IMR-90 (cell line): Measurements from ENCODE around the gene MYO1D. TPM values are rescaled to one million over a fixed set of nuclear protein-coding genes. Genes with fewer than 3 reads are reported as not detected.
"Not testable (repeated sequence)": the region's sequence is repeated elsewhere in the genome, so short reads cannot be mapped to it uniquely, and the experiment has no call there.

Source experiments
- ATAC-seq: fragments of 200-7000 bp; cut with Tn5 transposase; 2 replicates; pipeline ENCODE4 v1.9.1; 2020; ENCODE audit warnings: low read depth, mild to moderate bottlenecking, moderate library complexity
- BruUV-seq: library from RNA; stranded (reverse); fragments of 400-500 nt; replicated peaks from 2 replicates; lab custom pipeline; 2021; lab: Mats Ljungman, UMichigan
- CTCF ChIA-PET: fragments of 300-600 bp; formaldehyde crosslinking; extraction: SDS; loops from one replicate; lab custom pipeline; 2021; ENCODE audit warnings: antibody characterized with exemption; lab: Yijun Ruan, JAX
- POLR2A ChIA-PET: fragments of 300-600 bp; sonication (Branson Sonifier 250); formaldehyde crosslinking; loops from one replicate; lab custom pipeline; 2022; ENCODE audit warnings: antibody characterized with exemption; ENCODE audit not compliant: unreplicated experiment; lab: Charles Lee
- DNase-seq: peaks from one replicate; pipeline ENCODE4 v3.0.0; 2013
- H2AFZ ChIP-seq: replicated peaks from 2 replicates; pipeline ENCODE3; 2013; ENCODE audit warnings: low read length, mild to moderate bottlenecking; ENCODE audit not compliant: poor library complexity
- H2AK5ac ChIP-seq: 2 replicates; pipeline ENCODE4 v1.6.1; 2013; ENCODE audit warnings: low read depth, low read length, inconsistent platforms
- H2AK9ac ChIP-seq: replicated peaks from 2 replicates; pipeline ENCODE3; 2013; ENCODE audit warnings: mild to moderate bottlenecking, low read depth, low read length, moderate library complexity; ENCODE audit not compliant: poor library complexity
- H2BK120ac ChIP-seq: 2 replicates; pipeline ENCODE4 v1.6.1; 2013; ENCODE audit warnings: low read depth, low read length, inconsistent platforms
- H2BK15ac ChIP-seq: 3 replicates; pipeline ENCODE4 v1.6.1; 2013; ENCODE audit warnings: low read depth, low read length, inconsistent platforms
- H2BK20ac ChIP-seq: 2 replicates; pipeline ENCODE4 v1.6.1; 2013; ENCODE audit warnings: low read depth, mild to moderate bottlenecking, inconsistent platforms, low read length, moderate library complexity
- H2BK5ac ChIP-seq: 2 replicates; pipeline ENCODE4 v1.6.1; 2013; ENCODE audit warnings: mild to moderate bottlenecking, low read depth, low read length, inconsistent platforms; ENCODE audit not compliant: poor library complexity, severe bottlenecking
- H3K14ac ChIP-seq: replicated peaks from 2 replicates; pipeline ENCODE4 v1.6.1; 2013; ENCODE audit warnings: low read depth, low read length, inconsistent platforms
- H3K18ac ChIP-seq: 2 replicates; pipeline ENCODE4 v1.6.1; 2013; ENCODE audit warnings: low read depth, low read length, control low read depth
- H3K23ac ChIP-seq: 2 replicates; pipeline ENCODE4 v1.6.1; 2013; ENCODE audit warnings: low read depth, low read length, inconsistent platforms
- H3K27ac ChIP-seq: 2 replicates; pipeline ENCODE4 v1.5.1; 2013; ENCODE audit warnings: mild to moderate bottlenecking, control low read depth, low read length; ENCODE audit not compliant: insufficient read depth
- H3K27me3 ChIP-seq: 2 replicates; pipeline ENCODE4 v1.6.1; 2013; ENCODE audit warnings: low read length; ENCODE audit not compliant: control insufficient read depth, insufficient read depth
- H3K36me3 ChIP-seq: 2 replicates; pipeline ENCODE4 v1.6.1; 2013; ENCODE audit warnings: low read length, mixed read lengths; ENCODE audit not compliant: control insufficient read depth, insufficient read depth
- H3K4ac ChIP-seq: 2 replicates; pipeline ENCODE4 v1.6.1; 2013; ENCODE audit warnings: low read depth, low read length, inconsistent platforms
- H3K4me1 ChIP-seq: 2 replicates; pipeline ENCODE4 v1.6.1; 2013; ENCODE audit warnings: low read length, mixed read lengths; ENCODE audit not compliant: control insufficient read depth, insufficient read depth
- H3K4me2 ChIP-seq: 2 replicates; pipeline ENCODE4 v1.6.1; 2013; ENCODE audit warnings: low read depth, mild to moderate bottlenecking, control low read depth, low read length, moderate library complexity
- H3K4me3 ChIP-seq: 2 replicates; pipeline ENCODE4 v1.5.1; 2013; ENCODE audit warnings: low read depth, mild to moderate bottlenecking, control low read depth, low read length, moderate library complexity; ENCODE audit not compliant: insufficient read depth
- H3K56ac ChIP-seq: 2 replicates; pipeline ENCODE4 v1.6.1; 2013; ENCODE audit warnings: low read length, inconsistent platforms; ENCODE audit not compliant: insufficient read depth; ENCODE audit errors: extremely low read depth
- H3K79me1 ChIP-seq, 2 experiments: 2 replicates each; pipeline ENCODE4 v1.6.1; 2013; ENCODE audit warnings: low read length in 2 of 2, inconsistent platforms in 1 of 2, low read depth in 1 of 2
- H3K9ac ChIP-seq: 2 replicates; pipeline ENCODE4 v1.6.1; 2013; ENCODE audit warnings: low read depth, low read length, control low read depth
- H3K9me1 ChIP-seq: 2 replicates; pipeline ENCODE4 v1.6.1; 2013; ENCODE audit warnings: low read length, inconsistent platforms; ENCODE audit not compliant: insufficient read depth
- H3K9me3 ChIP-seq: 2 replicates; pipeline ENCODE4 v1.6.1; 2013; ENCODE audit warnings: low read length; ENCODE audit not compliant: control insufficient read depth, insufficient read depth
- H4K20me1 ChIP-seq: 2 replicates; pipeline ENCODE4 v1.6.1; 2013; ENCODE audit warnings: low read length, inconsistent platforms; ENCODE audit not compliant: insufficient read depth
- H4K5ac ChIP-seq: 2 replicates; pipeline ENCODE4 v1.6.1; 2013; ENCODE audit warnings: mild to moderate bottlenecking, low read depth, low read length, control low read depth
- H4K8ac ChIP-seq, 2 experiments: 2 replicates each; pipeline ENCODE4 v1.6.1; 2013; ENCODE audit warnings: low read depth in 2 of 2, low read length in 2 of 2, control low read depth in 1 of 2, inconsistent platforms in 1 of 2
- H4K91ac ChIP-seq: 2 replicates; pipeline ENCODE4 v1.6.1; 2013; ENCODE audit warnings: low read depth, low read length, inconsistent platforms; ENCODE audit not compliant: insufficient read depth
- WGBS, 2 experiments: methylation state at CpG; one replicate each; pipeline versions ENCODE4 v1.1.5 to v1.1.7; 2013; ENCODE audit warnings: missing lambda C conversion rate in 2 of 2; ENCODE audit not compliant: insufficient read length in 1 of 2; ENCODE audit errors: extremely low coverage in 2 of 2; 5-methylcytosine and 5-hydroxymethylcytosine counted together
- dilution Hi-C: fragments of 300-500 bp; cut with HindIII; formaldehyde crosslinking; loops from one replicate; pipeline ENCODE4 v1.14.3; 2018; ENCODE audit warnings: low sequenced_read_pairs; ENCODE audit not compliant: unreplicated experiment
- in situ Hi-C: fragments of 300-500 bp; cut with MboI; formaldehyde crosslinking; loops from 3 replicates; pipeline ENCODE4 v1.14.3; 2019; ENCODE audit warnings: low sequenced_read_pairs, inconsistent platforms, mixed read lengths
- intact Hi-C: fragments of 100-400 bp; cut with micrococcal nuclease; formaldehyde crosslinking; loops from 2 replicates; pipeline ENCODE4 v1.10.0; 2022
- polyA plus RNA-seq, 3 experiments: library from polyadenylated mRNA; depleted of rRNA; stranded (reverse); fragments of >200 nt; gene quantifications; 2 replicates each; pipeline ENCODE4 v1.2.3, GENCODE V29; 2012; ENCODE audit warnings: low replicate concordance in 1 of 3
- total RNA-seq: library from RNA; depleted of rRNA; stranded (reverse); fragments of >200 nt; gene quantifications from 2 replicates; pipeline ENCODE4 v1.2.3, GENCODE V29; 2012

MYO1D gene
- total and polyA plus RNA-seq, 2 of the 4 experiments (the other 2 are of a cell fraction) = 0.63 to 0.90 TPM

- H3K4me2 ChIP-seq, intact Hi-C loops, H3K27ac ChIP-seq, BruUV-seq, H3K18ac ChIP-seq, H3K4ac ChIP-seq, H3K14ac ChIP-seq, H3K56ac ChIP-seq, H3K4me1 ChIP-seq, POLR2A ChIA-PET, H4K20me1 ChIP-seq, H4K5ac ChIP-seq, H3K36me3 ChIP-seq, H3K9me3 ChIP-seq, H2BK20ac ChIP-seq, H2AK9ac ChIP-seq, H3K9ac ChIP-seq, H3K27me3 ChIP-seq, H3K4me3 ChIP-seq, H2AFZ ChIP-seq, H3K9me1 ChIP-seq, H2AK5ac ChIP-seq, H4K8ac ChIP-seq, H3K79me1 ChIP-seq, H3K23ac ChIP-seq, H2BK5ac ChIP-seq, H2BK15ac ChIP-seq, H2BK120ac ChIP-seq, H4K91ac ChIP-seq, dilution Hi-C loops: not testable (repeated sequence)
- ATAC-seq (peak; percentile 67), DNase-seq (peak; percentile 5)
- CTCF ChIA-PET = interaction anchor here (0.6 to 1.0 kb wide), 2 partner anchors 42 to 458 kb away, joined by 3 read pairs; no protein-coding TSS in a partner anchor
- WGBS, 2 experiments = no CpG with 5 or more reads among the region's 4 CpGs
- in situ Hi-C loops = loop anchor here (25.0 kb wide), 1 partner anchor 133 kb away; no protein-coding TSS in a partner anchor
Observed at GRCh38 chr17:32919876-32920275, 43.0 kb upstream of the MYO1D start.
